HL-60 (cell line): ENCODE measurements around the gene PCDHB13.

Experiments
- CTCF ChIP-seq: IDR thresholded peaks from one replicate; pipeline ENCODE4 v1.5.1; 2011; ENCODE audit warnings: low read length, control low read depth, inconsistent platforms; ENCODE audit not compliant: insufficient read depth
- GABPA ChIP-seq: IDR thresholded peaks from 2 replicates; pipeline ENCODE4 v1.6.1; 2012; ENCODE audit warnings: low read depth
- POLR2AphosphoS5 ChIP-seq: IDR thresholded peaks from 2 replicates; pipeline ENCODE4 v1.6.1; 2012; ENCODE audit warnings: low read depth
- REST ChIP-seq: IDR thresholded peaks from 2 replicates; pipeline ENCODE4 v1.6.1; 2012; ENCODE audit warnings: low read depth; ENCODE audit not compliant: insufficient replicate concordance
- SPI1 ChIP-seq: IDR thresholded peaks from 2 replicates; pipeline ENCODE4 v1.6.1; 2012; ENCODE audit warnings: low read depth, mild to moderate bottlenecking, borderline replicate concordance

GRCh38 chr5:141223112-141223783 lies 9.5 kb downstream of the PCDHB13 start, which contains the start of gene PCDHB14:
- TF ChIP-seq POLR2AphosphoS5 (no peak), CTCF (no peak), REST (no peak), SPI1 (no peak), GABPA (no peak)
